CD14-positive monocyte (primary cell): ENCODE data around the gene CNST. TPM values are rescaled to one million over a fixed set of nuclear protein-coding genes. Genes with fewer than 3 reads are reported as not detected.

ENCODE experiments used
- DNase-seq, 3 donors: peaks; one replicate each; pipeline ENCODE4 v3.0.0-alpha.2; 2011 to 2022
- H2AFZ ChIP-seq: 2 replicates; pipeline ENCODE4 v1.6.0; 2012; ENCODE audit warnings: mild to moderate bottlenecking, low read depth, low read length, inconsistent platforms; ENCODE audit not compliant: insufficient read depth, poor library complexity, severe bottlenecking
- H3K27ac ChIP-seq, 2 donors: 1 replicate in 1 of 2; 2 replicates in 1 of 2; pipeline ENCODE4 v1.5.1; 2012 to 2013; ENCODE audit warnings: low read length in 2 of 2, control low read depth in 1 of 2, inconsistent platforms in 1 of 2, low read depth in 1 of 2, mild to moderate bottlenecking in 1 of 2
- H3K27me3 ChIP-seq, 2 donors: one replicate each; pipeline versions ENCODE4 v1.6.0 to v1.6.1; 2011 to 2013; ENCODE audit warnings: low read length in 2 of 2; ENCODE audit not compliant: control insufficient read depth in 2 of 2, insufficient read depth in 2 of 2
- H3K36me3 ChIP-seq, 2 donors: replicated peaks in 1 of 2; 1 replicate in 1 of 2; 2 replicates in 1 of 2; pipeline versions ENCODE4 v1.5.1 to v1.6.1; 2012 to 2013; ENCODE audit warnings: low read length in 2 of 2, control low read depth in 1 of 2, inconsistent platforms in 1 of 2, mild to moderate bottlenecking in 1 of 2; ENCODE audit not compliant: insufficient read depth in 2 of 2, control insufficient read depth in 1 of 2
- H3K4me1 ChIP-seq, 2 donors: 1 replicate in 1 of 2; 2 replicates in 1 of 2; pipeline versions ENCODE4 v1.5.1 to v1.6.1; 2012 to 2013; ENCODE audit warnings: low read length in 2 of 2, control low read depth in 1 of 2, inconsistent platforms in 1 of 2, mild to moderate bottlenecking in 1 of 2, moderate library complexity in 1 of 2; ENCODE audit not compliant: insufficient read depth in 2 of 2, control insufficient read depth in 1 of 2
- H3K4me2 ChIP-seq: replicated peaks from 2 replicates; pipeline ENCODE3; 2012; ENCODE audit warnings: low read length, moderate library complexity, mild to moderate bottlenecking; ENCODE audit not compliant: poor library complexity, severe bottlenecking; ENCODE audit errors: extremely low read depth
- H3K4me3 ChIP-seq, 3 experiments: fragments of 200-600 bp in 1 of 3; sonication (generic) in 1 of 3; replicated peaks in 1 of 3; 1 replicate in 2 of 3; 2 replicates in 1 of 3; pipeline ENCODE4 v1.5.1; 2011 to 2013; ENCODE audit warnings: low read length in 3 of 3, mild to moderate bottlenecking in 3 of 3, control low read depth in 2 of 3, low read depth in 2 of 3, inconsistent platforms in 1 of 3, moderate library complexity in 1 of 3
- H3K79me2 ChIP-seq: 2 replicates; pipeline ENCODE4 v1.6.0; 2012; ENCODE audit warnings: mild to moderate bottlenecking, control low read depth, inconsistent platforms, low read length, moderate library complexity; ENCODE audit not compliant: insufficient read depth
- H3K9ac ChIP-seq: 2 replicates; pipeline ENCODE4 v1.6.0; 2017; ENCODE audit warnings: low read length, mild to moderate bottlenecking; ENCODE audit not compliant: insufficient read depth, poor library complexity, severe bottlenecking
- H3K9me3 ChIP-seq, 2 donors: replicated peaks in 1 of 2; 1 replicate in 1 of 2; 2 replicates in 1 of 2; pipeline versions ENCODE4 v1.5.1 to v1.6.1; 2012 to 2013; ENCODE audit warnings: low read length in 2 of 2, control low read depth in 1 of 2; ENCODE audit not compliant: control insufficient read depth in 1 of 2, insufficient read depth in 1 of 2
- H4K20me1 ChIP-seq: 2 replicates; pipeline ENCODE4 v1.6.0; 2012; ENCODE audit warnings: mild to moderate bottlenecking, low read length, control low read depth, moderate library complexity; ENCODE audit not compliant: insufficient read depth
- H3K27ac Mint-ChIP-seq, 7 donors: one replicate each; pipeline ENCODE4 v1.8.0; 2020; ENCODE audit warnings: mild to moderate bottlenecking in 7 of 7, mixed read lengths in 7 of 7, moderate library complexity in 6 of 7, inconsistent platforms in 2 of 7
- H3K27me3 Mint-ChIP-seq, 3 donors: one replicate each; pipeline ENCODE4 v1.8.0; 2021 to 2022; ENCODE audit warnings: low read depth in 3 of 3, mild to moderate bottlenecking in 3 of 3, mixed read lengths in 3 of 3, moderate library complexity in 3 of 3, inconsistent platforms in 1 of 3
- H3K36me3 Mint-ChIP-seq, 2 donors: one replicate each; pipeline ENCODE4 v1.8.0; 2020; ENCODE audit warnings: mixed read lengths in 2 of 2, inconsistent platforms in 1 of 2, mild to moderate bottlenecking in 1 of 2
- H3K4me1 Mint-ChIP-seq: one replicate; pipeline ENCODE4 v1.8.0; 2020; ENCODE audit warnings: mild to moderate bottlenecking, mixed read lengths
- H3K4me3 Mint-ChIP-seq, 2 donors: one replicate each; pipeline ENCODE4 v1.8.0; 2020; ENCODE audit warnings: mild to moderate bottlenecking in 2 of 2, mixed read lengths in 2 of 2, moderate library complexity in 1 of 2
- H3K9me3 Mint-ChIP-seq, 7 donors: one replicate each; pipeline ENCODE4 v1.8.0; 2020 to 2022; ENCODE audit warnings: mixed read lengths in 7 of 7, mild to moderate bottlenecking in 6 of 7, moderate library complexity in 6 of 7, inconsistent platforms in 2 of 7
- WGBS: methylation state at CpG from one replicate; pipeline ENCODE4 v1.1.5; 2013; ENCODE audit warnings: missing lambda C conversion rate; ENCODE audit not compliant: insufficient coverage; 5-methylcytosine and 5-hydroxymethylcytosine counted together
- intact Hi-C, 2 donors: fragments of 100-400 bp; cut with micrococcal nuclease; formaldehyde crosslinking; loops; one replicate each; pipeline versions ENCODE4 v1.15.0 to v1.15.1; 2023
- polyA plus RNA-seq, 3 donors: library from polyadenylated mRNA; depleted of rRNA in 1 of 3; unstranded in 2 of 3; stranded (reverse) in 1 of 3; fragments of 300-500 nt in 2 of 3; fragments of >200 nt in 1 of 3; fragmentation: Illumina TruSeq in 2 of 3; gene quantifications; 1 replicate in 2 of 3; 2 replicates in 1 of 3; pipeline ENCODE4 v1.2.3, GENCODE V29; 2012 to 2021
- TF ChIP-seq, protein P1 (sequence below): fragments of 200-600 bp; IDR thresholded peaks from one replicate; pipeline ENCODE4 v1.8.0; 2022; ENCODE audit warnings: antibody characterized with exemption, mild to moderate bottlenecking

CNST gene
- polyA plus RNA-seq, 3 donors, result 11.0 to 14.1 (median 13.7) TPM

DNA sequence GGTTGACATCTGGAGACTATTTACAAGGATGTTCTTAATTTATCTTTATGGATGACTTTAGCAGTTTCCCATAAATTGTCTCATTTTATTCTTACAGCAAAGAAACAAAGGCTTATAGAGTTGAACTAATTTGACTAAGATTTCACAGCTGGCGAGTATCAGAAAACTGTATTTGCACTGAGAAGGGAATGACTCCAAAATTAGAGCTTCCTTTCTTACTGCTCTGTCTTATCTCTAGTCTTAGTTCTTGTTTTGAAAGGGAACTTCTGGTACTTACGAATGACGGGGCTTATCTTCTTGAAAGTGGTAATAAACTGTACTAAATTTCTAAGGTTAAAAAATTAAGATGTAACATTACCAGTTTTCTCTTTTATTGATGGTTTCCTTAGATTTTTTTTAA lies 13.6 kb downstream of the CNST start:
- H3K79me2 ChIP-seq, result peaks cover 97% of the 10 kb centered on the region
- no peak overlapping the region for H3K9ac ChIP-seq
- Mint-ChIP-seq H3K27me3 (peaks cover 0 to 3% (median 0%) of the 10 kb centered on the region in 3 donors), H3K36me3 (peaks cover 11 to 26% of the 10 kb centered on the region in 2 donors), H3K9me3 (peaks cover 0 to 5% (median 0%) of the 10 kb centered on the region in 7 donors), H3K4me3 (no peak overlapping the region), H3K27ac (peak overlapping the region in 3 of 7 donors; percentile 24 to 55 (median 30)), H3K4me1 (peaks cover 75% of the 10 kb centered on the region)
- TF ChIP-seq, protein P1, sequence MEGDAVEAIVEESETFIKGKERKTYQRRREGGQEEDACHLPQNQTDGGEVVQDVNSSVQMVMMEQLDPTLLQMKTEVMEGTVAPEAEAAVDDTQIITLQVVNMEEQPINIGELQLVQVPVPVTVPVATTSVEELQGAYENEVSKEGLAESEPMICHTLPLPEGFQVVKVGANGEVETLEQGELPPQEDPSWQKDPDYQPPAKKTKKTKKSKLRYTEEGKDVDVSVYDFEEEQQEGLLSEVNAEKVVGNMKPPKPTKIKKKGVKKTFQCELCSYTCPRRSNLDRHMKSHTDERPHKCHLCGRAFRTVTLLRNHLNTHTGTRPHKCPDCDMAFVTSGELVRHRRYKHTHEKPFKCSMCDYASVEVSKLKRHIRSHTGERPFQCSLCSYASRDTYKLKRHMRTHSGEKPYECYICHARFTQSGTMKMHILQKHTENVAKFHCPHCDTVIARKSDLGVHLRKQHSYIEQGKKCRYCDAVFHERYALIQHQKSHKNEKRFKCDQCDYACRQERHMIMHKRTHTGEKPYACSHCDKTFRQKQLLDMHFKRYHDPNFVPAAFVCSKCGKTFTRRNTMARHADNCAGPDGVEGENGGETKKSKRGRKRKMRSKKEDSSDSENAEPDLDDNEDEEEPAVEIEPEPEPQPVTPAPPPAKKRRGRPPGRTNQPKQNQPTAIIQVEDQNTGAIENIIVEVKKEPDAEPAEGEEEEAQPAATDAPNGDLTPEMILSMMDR, result no peak
- peaks cover 0 to 10% of the 10 kb centered on the region in 2 donors for H3K36me3 ChIP-seq
- WGBS, result no CpG with 5 or more reads among the region's 3 CpGs
- DNase-seq, result no peak
- H4K20me1 ChIP-seq, result peaks cover 23% of the 10 kb centered on the region
- H3K4me1 ChIP-seq, result peaks cover 48 to 57% of the 10 kb centered on the region in 2 donors
- intact Hi-C loops, result no loop called here
- H3K27ac ChIP-seq, result peak overlapping the region in 1 of 2 donors; percentile 5
- no peak overlapping the region for H2AFZ ChIP-seq
- H3K9me3 ChIP-seq, result no peaks in the 10 kb centered on the region
- no peak overlapping the region for H3K4me3 ChIP-seq
- no peaks in the 10 kb centered on the region for H3K27me3 ChIP-seq
- H3K4me2 ChIP-seq, result peak overlapping the region; percentile 32

DNA sequence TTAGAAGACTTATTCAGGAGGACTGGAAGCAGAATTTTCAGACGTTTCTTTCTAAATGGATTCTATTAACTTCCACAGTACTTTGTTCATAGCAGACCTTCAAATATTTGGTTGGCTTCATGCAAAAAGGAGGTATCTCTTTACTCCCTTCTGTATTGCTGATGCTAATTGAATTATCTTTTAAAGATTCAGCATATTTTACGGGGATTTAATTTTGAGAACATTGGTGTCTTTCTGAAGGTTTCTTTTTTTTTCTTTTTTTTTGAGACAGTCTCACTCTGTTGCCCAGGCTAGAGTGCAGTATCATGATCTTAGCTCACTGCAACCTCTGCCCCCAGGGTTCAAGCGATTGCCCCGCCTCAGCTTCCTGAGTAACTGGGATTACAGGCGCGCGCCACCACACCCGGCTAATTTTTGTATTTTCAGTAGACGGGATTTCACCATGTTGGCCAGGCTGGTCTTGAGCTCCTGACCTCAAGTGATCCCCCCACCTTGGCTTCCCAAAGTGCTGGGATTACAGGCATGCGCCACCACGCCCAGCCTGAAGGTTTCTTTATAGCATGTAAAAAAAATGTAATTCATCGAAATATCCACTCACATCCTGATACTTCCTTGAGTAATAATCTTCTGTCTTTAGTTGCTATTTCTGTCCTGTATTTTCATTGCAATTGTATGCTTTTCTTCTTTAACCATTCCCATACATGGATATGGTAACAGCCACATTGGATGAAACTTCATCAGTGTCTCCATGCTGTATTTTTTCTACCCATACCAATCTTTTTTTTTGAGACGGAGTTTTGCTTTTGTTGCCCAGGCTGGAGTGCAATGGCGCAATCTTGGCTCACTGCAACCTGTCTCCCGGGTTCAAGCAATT lies 14.5 kb downstream of the CNST start:
- no peak for DNase-seq
- H3K4me3 ChIP-seq, result no peak overlapping the region
- Mint-ChIP-seq H3K36me3 (peaks cover 16 to 31% of the 10 kb centered on the region in 2 donors), H3K4me3 (peak overlapping the region in 1 of 2 donors; percentile 13), H3K4me1 (peaks cover 73% of the 10 kb centered on the region), H3K9me3 (peaks cover 0 to 5% (median 0%) of the 10 kb centered on the region in 7 donors), H3K27ac (peak overlapping the region in 4 of 7 donors; percentile 26 to 62 (median 56)), H3K27me3 (peaks cover 0 to 3% (median 0%) of the 10 kb centered on the region in 3 donors)
- H3K27ac ChIP-seq, result no peak overlapping the region
- H3K4me2 ChIP-seq, result peak overlapping the region; percentile 32
- TF ChIP-seq, protein P1, result no peak
- no peaks in the 10 kb centered on the region for H3K27me3 ChIP-seq
- peaks cover 48 to 57% of the 10 kb centered on the region in 2 donors for H3K4me1 ChIP-seq
- H2AFZ ChIP-seq, result no peak overlapping the region
- H3K79me2 ChIP-seq, result peaks cover 98% of the 10 kb centered on the region
- no peaks in the 10 kb centered on the region for H3K9me3 ChIP-seq
- no peak overlapping the region for H3K9ac ChIP-seq
- 67% methylated on average over 2 of the region's 15 CpGs for WGBS
- peaks cover 23% of the 10 kb centered on the region for H4K20me1 ChIP-seq
- H3K36me3 ChIP-seq, result peaks cover 0 to 16% of the 10 kb centered on the region in 2 donors
- intact Hi-C loops, result no loop called here
